HEK293 (cell line): ENCODE measurements around the gene CD47.

Experiments used
- CTCF ChIA-PET: fragments of 350-600 bp; formaldehyde crosslinking; extraction: SDS; loops from one replicate; lab custom pipeline; 2021; ENCODE audit warnings: antibody characterized with exemption; lab: Yijun Ruan, JAX
- POLR2A ChIA-PET: fragments of 300-600 bp; formaldehyde crosslinking; extraction: SDS; loops from one replicate; lab custom pipeline; 2020; ENCODE audit warnings: antibody characterized with exemption, inconsistent platforms; lab: Yijun Ruan, JAX
- H3K27ac ChIP-seq: fragments of 200-500 bp; sonication (Bioruptor generic); 2 replicates; pipeline ENCODE4 v1.5.1; 2014; ENCODE audit warnings: low read depth, low read length, control low read depth, inconsistent platforms; ENCODE audit errors: extremely low read depth
- H3K36me3 ChIP-seq, 2 experiments: fragments of 200-500 bp in 1 of 2; sonication (Bioruptor generic) in 1 of 2; 1 replicate in 1 of 2; 2 replicates in 1 of 2; pipeline ENCODE4 v1.5.1; 2014 to 2017; ENCODE audit warnings: inconsistent platforms in 2 of 2, low read length in 2 of 2; ENCODE audit not compliant: control insufficient read depth in 2 of 2, insufficient read depth in 1 of 2
- H3K4me1 ChIP-seq: fragments of 200-500 bp; sonication (Bioruptor generic); 2 replicates; pipeline ENCODE4 v1.5.1; 2014; ENCODE audit warnings: mild to moderate bottlenecking, low read length, inconsistent platforms; ENCODE audit not compliant: control insufficient read depth, insufficient read depth
- H3K4me3 ChIP-seq: 2 replicates; pipeline ENCODE4 v1.5.1; 2011; ENCODE audit warnings: low read depth, mild to moderate bottlenecking, control low read depth, low read length, moderate library complexity
- H3K9me3 ChIP-seq: fragments of 200-500 bp; sonication (Bioruptor generic); 2 replicates; pipeline ENCODE4 v1.5.1; 2014; ENCODE audit warnings: low read depth, low read length, inconsistent platforms; ENCODE audit not compliant: control insufficient read depth, insufficient read depth
- GLI4 ChIP-seq: fragments of 450-650 bp; formaldehyde crosslinking; IDR thresholded peaks from 2 replicates; pipeline ENCODE4 v1.5.1; 2016; ENCODE audit warnings: missing biosample characterization, missing genetic modification characterization
- GLIS2 ChIP-seq: fragments of 450-650 bp; formaldehyde crosslinking; IDR thresholded peaks from 2 replicates; pipeline ENCODE4 v1.5.1; 2016; ENCODE audit warnings: missing biosample characterization, missing genetic modification characterization
- TCF7L2 ChIP-seq: IDR thresholded peaks from 2 replicates; pipeline ENCODE4 v1.6.1; 2011; ENCODE audit warnings: low read depth, mild to moderate bottlenecking, inconsistent platforms, low read length, moderate library complexity, borderline replicate concordance
- YY1 ChIP-seq: fragments of 450-650 bp; formaldehyde crosslinking; IDR thresholded peaks from 2 replicates; pipeline ENCODE4 v1.5.1; 2018; ENCODE audit warnings: missing biosample characterization, missing genetic modification characterization
- ZBTB8A ChIP-seq: fragments of 450-650 bp; formaldehyde crosslinking; IDR thresholded peaks from 2 replicates; pipeline ENCODE4 v1.5.1; 2016; ENCODE audit warnings: missing biosample characterization, missing genetic modification characterization
- ZIC2 ChIP-seq: fragments of 450-650 bp; formaldehyde crosslinking; IDR thresholded peaks from 2 replicates; pipeline ENCODE4 v1.5.1; 2016; ENCODE audit warnings: missing biosample characterization, missing genetic modification characterization
- ZNF114 ChIP-seq: fragments of 450-650 bp; formaldehyde crosslinking; IDR thresholded peaks from 2 replicates; pipeline ENCODE4 v1.5.0; 2017; ENCODE audit warnings: missing biosample characterization, missing genetic modification characterization
- ZNF174 ChIP-seq: fragments of 450-650 bp; formaldehyde crosslinking; IDR thresholded peaks from 2 replicates; pipeline ENCODE4 v1.5.0; 2017; ENCODE audit warnings: missing biosample characterization, mild to moderate bottlenecking, missing genetic modification characterization
- ZNF202 ChIP-seq: fragments of 450-650 bp; formaldehyde crosslinking; IDR thresholded peaks from 2 replicates; pipeline ENCODE4 v1.5.1; 2016; ENCODE audit warnings: missing biosample characterization, missing genetic modification characterization, borderline replicate concordance
- ZNF221 ChIP-seq: fragments of 450-650 bp; formaldehyde crosslinking; IDR thresholded peaks from 2 replicates; pipeline ENCODE4 v1.5.1; 2017; ENCODE audit warnings: missing biosample characterization, missing genetic modification characterization, borderline replicate concordance
- ZNF266 ChIP-seq: fragments of 450-650 bp; formaldehyde crosslinking; IDR thresholded peaks from 2 replicates; pipeline ENCODE4 v1.5.1; 2016; ENCODE audit warnings: missing biosample characterization, missing genetic modification characterization, low read depth
- ZNF366 ChIP-seq: fragments of 450-650 bp; formaldehyde crosslinking; conservative IDR thresholded peaks from 2 replicates; pipeline ENCODE4 v1.5.1; 2016; ENCODE audit warnings: missing biosample characterization, missing genetic modification characterization
- ZNF701 ChIP-seq: fragments of 450-650 bp; formaldehyde crosslinking; IDR thresholded peaks from 2 replicates; pipeline ENCODE4 v1.5.1; 2016; ENCODE audit warnings: missing biosample characterization, missing genetic modification characterization
- TF ChIP-seq, protein P1 (sequence below): fragments of 450-650 bp; formaldehyde crosslinking; IDR thresholded peaks from 2 replicates; pipeline ENCODE4 v1.5.1; 2016; ENCODE audit warnings: missing biosample characterization, missing genetic modification characterization
- TF ChIP-seq, protein P2 (sequence below): fragments of 450-650 bp; formaldehyde crosslinking; IDR thresholded peaks from 2 replicates; pipeline ENCODE4 v1.5.1; 2016; ENCODE audit warnings: missing biosample characterization, missing genetic modification characterization
- TF ChIP-seq, protein P3 (sequence below): fragments of 450-650 bp; formaldehyde crosslinking; IDR thresholded peaks from 2 replicates; pipeline ENCODE4 v1.5.1; 2016; ENCODE audit warnings: missing biosample characterization, missing genetic modification characterization, low read depth
- TF ChIP-seq, protein P4 (sequence below): fragments of 450-650 bp; formaldehyde crosslinking; IDR thresholded peaks from 2 replicates; pipeline ENCODE4 v1.5.1; 2016; ENCODE audit warnings: missing biosample characterization, missing genetic modification characterization
- TF ChIP-seq, protein P5 (sequence below): fragments of 450-650 bp; formaldehyde crosslinking; IDR thresholded peaks from 2 replicates; pipeline ENCODE4 v1.5.1; 2016; ENCODE audit warnings: missing biosample characterization, missing genetic modification characterization
- TF ChIP-seq, protein P6 (sequence below): fragments of 450-650 bp; formaldehyde crosslinking; IDR thresholded peaks from 2 replicates; pipeline ENCODE4 v1.5.1; 2016; ENCODE audit warnings: missing biosample characterization, missing genetic modification characterization

CD47 gene

DNA sequence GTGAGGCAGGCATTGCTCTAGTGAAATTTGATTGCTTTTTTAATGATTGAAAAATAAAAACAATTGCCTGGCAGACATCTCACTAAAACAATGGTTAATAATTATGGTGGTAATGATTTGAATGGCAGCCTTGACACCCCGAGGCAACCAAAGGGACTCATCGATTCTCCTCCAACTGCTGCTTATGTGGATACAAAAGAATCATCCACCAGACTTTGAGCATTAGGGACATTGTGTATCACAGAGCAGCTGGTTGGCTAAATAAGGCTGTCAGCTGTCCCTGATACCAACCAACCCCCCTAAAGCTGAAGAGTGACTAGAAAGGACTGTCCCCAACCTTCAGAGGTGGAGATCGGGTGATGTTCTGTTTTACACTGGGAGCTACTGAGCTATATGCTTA is 1.7 kb upstream of the CD47 start (continued):
- no peak for TF ChIP-seq GLI4 (tag by site-specific recombination)
- no peak for TF ChIP-seq ZNF701 (tag by site-specific recombination)

DNA sequence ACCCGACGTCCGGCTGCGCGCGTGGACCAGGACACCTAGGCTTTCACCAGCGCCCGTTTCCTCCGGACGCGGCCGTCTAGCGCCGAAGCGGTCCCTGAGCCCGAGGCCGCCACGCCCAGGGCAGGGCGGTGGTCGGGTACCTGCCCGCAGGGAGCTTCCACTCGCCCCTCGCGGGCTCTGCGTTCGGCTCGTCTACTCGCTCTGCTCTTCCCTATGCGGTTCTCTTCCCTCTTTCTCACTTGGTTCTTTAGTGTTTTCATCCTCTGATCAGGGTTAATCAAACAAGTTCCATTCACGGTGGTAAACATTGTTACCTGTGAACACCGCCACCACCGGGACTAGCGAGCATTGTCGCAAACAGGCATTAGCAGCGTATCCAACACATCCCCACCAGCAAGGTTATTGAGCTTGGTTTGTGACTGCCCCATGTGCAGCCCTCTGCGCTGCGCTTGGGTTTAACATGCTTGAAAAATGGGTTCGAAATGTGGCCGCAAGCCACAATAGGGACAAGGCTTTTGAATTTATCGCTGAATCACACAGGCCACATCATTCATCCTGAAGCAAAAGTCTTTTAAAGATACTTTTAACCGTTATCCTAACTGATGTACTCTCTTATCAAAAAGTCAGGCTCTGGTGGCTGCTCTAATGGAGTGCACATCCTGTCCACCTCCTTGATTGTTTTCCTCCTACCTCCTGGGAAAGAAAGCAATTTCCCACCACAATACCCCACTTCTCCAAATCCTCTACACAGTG is 843 bp upstream of the CD47 start:
- H3K4me1 ChIP-seq: no peaks in the 10 kb centered on the region
- peak overlapping the region; percentile 14; the same call in 1 of the 2 replicates for H3K27ac ChIP-seq
- TF ChIP-seq, protein P1, sequence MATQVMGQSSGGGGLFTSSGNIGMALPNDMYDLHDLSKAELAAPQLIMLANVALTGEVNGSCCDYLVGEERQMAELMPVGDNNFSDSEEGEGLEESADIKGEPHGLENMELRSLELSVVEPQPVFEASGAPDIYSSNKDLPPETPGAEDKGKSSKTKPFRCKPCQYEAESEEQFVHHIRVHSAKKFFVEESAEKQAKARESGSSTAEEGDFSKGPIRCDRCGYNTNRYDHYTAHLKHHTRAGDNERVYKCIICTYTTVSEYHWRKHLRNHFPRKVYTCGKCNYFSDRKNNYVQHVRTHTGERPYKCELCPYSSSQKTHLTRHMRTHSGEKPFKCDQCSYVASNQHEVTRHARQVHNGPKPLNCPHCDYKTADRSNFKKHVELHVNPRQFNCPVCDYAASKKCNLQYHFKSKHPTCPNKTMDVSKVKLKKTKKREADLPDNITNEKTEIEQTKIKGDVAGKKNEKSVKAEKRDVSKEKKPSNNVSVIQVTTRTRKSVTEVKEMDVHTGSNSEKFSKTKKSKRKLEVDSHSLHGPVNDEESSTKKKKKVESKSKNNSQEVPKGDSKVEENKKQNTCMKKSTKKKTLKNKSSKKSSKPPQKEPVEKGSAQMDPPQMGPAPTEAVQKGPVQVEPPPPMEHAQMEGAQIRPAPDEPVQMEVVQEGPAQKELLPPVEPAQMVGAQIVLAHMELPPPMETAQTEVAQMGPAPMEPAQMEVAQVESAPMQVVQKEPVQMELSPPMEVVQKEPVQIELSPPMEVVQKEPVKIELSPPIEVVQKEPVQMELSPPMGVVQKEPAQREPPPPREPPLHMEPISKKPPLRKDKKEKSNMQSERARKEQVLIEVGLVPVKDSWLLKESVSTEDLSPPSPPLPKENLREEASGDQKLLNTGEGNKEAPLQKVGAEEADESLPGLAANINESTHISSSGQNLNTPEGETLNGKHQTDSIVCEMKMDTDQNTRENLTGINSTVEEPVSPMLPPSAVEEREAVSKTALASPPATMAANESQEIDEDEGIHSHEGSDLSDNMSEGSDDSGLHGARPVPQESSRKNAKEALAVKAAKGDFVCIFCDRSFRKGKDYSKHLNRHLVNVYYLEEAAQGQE (tag by site-specific recombination): no peak
- TF ChIP-seq ZNF202 (tag by site-specific recombination) (0 out of 2 replicates have a peak, but pooled peaks have one; percentile 2), YY1 (tag by site-specific recombination) (no peak), TCF7L2 (no peak)
- TF ChIP-seq, protein P2, sequence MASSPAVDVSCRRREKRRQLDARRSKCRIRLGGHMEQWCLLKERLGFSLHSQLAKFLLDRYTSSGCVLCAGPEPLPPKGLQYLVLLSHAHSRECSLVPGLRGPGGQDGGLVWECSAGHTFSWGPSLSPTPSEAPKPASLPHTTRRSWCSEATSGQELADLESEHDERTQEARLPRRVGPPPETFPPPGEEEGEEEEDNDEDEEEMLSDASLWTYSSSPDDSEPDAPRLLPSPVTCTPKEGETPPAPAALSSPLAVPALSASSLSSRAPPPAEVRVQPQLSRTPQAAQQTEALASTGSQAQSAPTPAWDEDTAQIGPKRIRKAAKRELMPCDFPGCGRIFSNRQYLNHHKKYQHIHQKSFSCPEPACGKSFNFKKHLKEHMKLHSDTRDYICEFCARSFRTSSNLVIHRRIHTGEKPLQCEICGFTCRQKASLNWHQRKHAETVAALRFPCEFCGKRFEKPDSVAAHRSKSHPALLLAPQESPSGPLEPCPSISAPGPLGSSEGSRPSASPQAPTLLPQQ (tag by site-specific recombination): peak; percentile 8; the same call in 1 of the 2 replicates
- peak overlapping the region; percentile 83 for H3K4me3 ChIP-seq
- H3K36me3 ChIP-seq: no peaks in the 10 kb centered on the region
- ChIA-PET POLR2A (no interaction called here), CTCF (interaction anchor here (0.6 kb wide), 1 partner anchor 864 kb away, joined by 4 read pairs; no protein-coding TSS in a partner anchor)
- no peaks in the 10 kb centered on the region for H3K9me3 ChIP-seq

DNA sequence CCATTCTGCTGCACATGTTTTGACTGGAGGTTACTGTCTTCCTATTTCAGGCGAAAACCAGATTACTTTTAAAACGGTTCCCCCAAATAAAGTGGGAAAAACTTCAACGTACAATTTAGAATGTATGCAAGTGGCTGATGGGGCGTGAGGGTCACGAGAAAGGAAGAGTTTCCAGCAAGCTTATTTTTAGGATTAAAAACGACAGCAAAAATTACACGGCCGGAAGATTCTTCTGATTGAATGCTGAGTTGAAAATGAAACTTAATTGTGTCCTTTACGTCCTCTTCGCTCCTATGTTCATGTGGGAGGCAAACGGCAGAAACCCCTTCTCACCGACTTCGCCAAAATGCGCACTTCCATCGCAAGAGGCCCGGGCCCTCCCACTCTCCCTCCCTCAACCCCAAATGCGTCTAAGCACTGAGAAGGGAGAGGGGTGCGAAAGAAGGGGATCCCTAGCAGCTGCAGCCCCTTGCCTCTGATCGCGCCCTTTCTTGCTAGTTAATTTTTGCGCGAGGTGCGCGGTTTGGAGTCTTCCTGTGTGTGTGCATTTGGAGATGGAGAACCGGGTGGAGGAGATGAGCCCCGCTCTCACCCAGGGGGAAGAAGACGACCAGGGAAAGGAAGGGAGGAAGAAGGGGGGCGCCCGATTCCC is 656 bp downstream of the CD47 start:
- no peaks in the 10 kb centered on the region for H3K36me3 ChIP-seq
- POLR2A ChIA-PET: interaction anchor here (0.7 kb wide), 1 partner anchor 151 kb away, joined by 7 read pairs; no protein-coding TSS in a partner anchor
- no peaks in the 10 kb centered on the region for H3K9me3 ChIP-seq
- H3K27ac ChIP-seq: peak overlapping the region; percentile 64; the same call in 1 of the 2 replicates
- peak overlapping the region; percentile 83 for H3K4me3 ChIP-seq
- H3K4me1 ChIP-seq: no peaks in the 10 kb centered on the region
- CTCF ChIA-PET: no interaction called here
- TF ChIP-seq ZNF266 (tag by site-specific recombination): no peak
- TF ChIP-seq, protein P3, sequence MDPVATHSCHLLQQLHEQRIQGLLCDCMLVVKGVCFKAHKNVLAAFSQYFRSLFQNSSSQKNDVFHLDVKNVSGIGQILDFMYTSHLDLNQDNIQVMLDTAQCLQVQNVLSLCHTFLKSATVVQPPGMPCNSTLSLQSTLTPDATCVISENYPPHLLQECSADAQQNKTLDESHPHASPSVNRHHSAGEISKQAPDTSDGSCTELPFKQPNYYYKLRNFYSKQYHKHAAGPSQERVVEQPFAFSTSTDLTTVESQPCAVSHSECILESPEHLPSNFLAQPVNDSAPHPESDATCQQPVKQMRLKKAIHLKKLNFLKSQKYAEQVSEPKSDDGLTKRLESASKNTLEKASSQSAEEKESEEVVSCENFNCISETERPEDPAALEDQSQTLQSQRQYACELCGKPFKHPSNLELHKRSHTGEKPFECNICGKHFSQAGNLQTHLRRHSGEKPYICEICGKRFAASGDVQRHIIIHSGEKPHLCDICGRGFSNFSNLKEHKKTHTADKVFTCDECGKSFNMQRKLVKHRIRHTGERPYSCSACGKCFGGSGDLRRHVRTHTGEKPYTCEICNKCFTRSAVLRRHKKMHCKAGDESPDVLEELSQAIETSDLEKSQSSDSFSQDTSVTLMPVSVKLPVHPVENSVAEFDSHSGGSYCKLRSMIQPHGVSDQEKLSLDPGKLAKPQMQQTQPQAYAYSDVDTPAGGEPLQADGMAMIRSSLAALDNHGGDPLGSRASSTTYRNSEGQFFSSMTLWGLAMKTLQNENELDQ: no peak
- TF ChIP-seq ZNF366: no peak
- TF ChIP-seq, protein P4, sequence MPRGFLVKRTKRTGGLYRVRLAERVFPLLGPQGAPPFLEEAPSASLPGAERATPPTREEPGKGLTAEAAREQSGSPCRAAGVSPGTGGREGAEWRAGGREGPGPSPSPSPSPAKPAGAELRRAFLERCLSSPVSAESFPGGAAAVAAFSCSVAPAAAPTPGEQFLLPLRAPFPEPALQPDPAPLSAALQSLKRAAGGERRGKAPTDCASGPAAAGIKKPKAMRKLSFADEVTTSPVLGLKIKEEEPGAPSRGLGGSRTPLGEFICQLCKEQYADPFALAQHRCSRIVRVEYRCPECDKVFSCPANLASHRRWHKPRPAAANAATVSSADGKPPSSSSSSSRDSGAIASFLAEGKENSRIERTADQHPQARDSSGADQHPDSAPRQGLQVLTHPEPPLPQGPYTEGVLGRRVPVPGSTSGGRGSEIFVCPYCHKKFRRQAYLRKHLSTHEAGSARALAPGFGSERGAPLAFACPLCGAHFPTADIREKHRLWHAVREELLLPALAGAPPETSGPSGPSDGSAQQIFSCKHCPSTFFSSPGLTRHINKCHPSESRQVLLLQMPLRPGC (tag by site-specific recombination): no peak
- TF ChIP-seq, protein P5, sequence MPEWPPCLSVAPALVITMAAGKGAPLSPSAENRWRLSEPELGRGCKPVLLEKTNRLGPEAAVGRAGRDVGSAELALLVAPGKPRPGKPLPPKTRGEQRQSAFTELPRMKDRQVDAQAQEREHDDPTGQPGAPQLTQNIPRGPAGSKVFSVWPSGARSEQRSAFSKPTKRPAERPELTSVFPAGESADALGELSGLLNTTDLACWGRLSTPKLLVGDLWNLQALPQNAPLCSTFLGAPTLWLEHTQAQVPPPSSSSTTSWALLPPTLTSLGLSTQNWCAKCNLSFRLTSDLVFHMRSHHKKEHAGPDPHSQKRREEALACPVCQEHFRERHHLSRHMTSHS: no peak
- TF ChIP-seq GLIS2: peak; percentile 19; the same call in 1 of the 2 replicates
- TF ChIP-seq ZNF221 (tag by site-specific recombination): no peak
- TF ChIP-seq ZBTB8A (tag by site-specific recombination): no peak
- TF ChIP-seq ZIC2 (tag by site-specific recombination): peak; percentile 42
- TF ChIP-seq ZNF114 (tag by site-specific recombination): no peak
- TF ChIP-seq ZNF174 (tag by site-specific recombination): no peak
- TF ChIP-seq, protein P6, sequence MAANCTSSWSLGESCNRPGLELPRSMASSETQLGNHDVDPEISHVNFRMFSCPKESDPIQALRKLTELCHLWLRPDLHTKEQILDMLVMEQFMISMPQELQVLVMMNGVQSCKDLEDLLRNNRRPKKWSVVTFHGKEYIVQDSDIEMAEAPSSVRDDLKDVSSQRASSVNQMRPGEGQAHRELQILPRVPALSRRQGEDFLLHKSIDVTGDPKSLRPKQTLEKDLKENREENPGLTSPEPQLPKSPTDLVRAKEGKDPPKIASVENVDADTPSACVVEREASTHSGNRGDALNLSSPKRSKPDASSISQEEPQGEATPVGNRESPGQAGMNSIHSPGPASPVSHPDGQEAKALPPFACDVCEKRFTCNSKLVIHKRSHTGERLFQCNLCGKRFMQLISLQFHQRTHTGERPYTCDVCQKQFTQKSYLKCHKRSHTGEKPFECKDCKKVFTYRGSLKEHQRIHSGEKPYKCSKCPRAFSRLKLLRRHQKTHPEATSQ (tag by site-specific recombination): no peak
